Neuron (in vitro differentiated cells): Measurements from ENCODE around the gene TRMT10C.
"Not testable (repeated sequence)": the region's sequence is repeated elsewhere in the genome, so short reads cannot be mapped to it uniquely, and the experiment has no call there.

Experiments used
- H2AFZ ChIP-seq: one replicate; pipeline ENCODE4 v1.6.1; 2013; ENCODE audit warnings: low read depth, mild to moderate bottlenecking, inconsistent platforms, low read length, moderate library complexity
- H3K27me3 ChIP-seq: one replicate; pipeline ENCODE4 v1.6.1; 2013; ENCODE audit warnings: low read length; ENCODE audit not compliant: insufficient read depth
- H3K36me3 ChIP-seq: one replicate; pipeline ENCODE4 v1.6.1; 2013; ENCODE audit warnings: low read length; ENCODE audit not compliant: insufficient read depth
- H3K4me1 ChIP-seq: one replicate; pipeline ENCODE4 v1.6.1; 2013; ENCODE audit warnings: low read length; ENCODE audit not compliant: insufficient read depth
- H3K4me3 ChIP-seq: 2 replicates; pipeline ENCODE4 v1.5.1; 2013; ENCODE audit warnings: mild to moderate bottlenecking, low read length, moderate library complexity
- H3K9me3 ChIP-seq: one replicate; pipeline ENCODE4 v1.6.1; 2013; ENCODE audit warnings: low read length

Gene TRMT10C

DNA sequence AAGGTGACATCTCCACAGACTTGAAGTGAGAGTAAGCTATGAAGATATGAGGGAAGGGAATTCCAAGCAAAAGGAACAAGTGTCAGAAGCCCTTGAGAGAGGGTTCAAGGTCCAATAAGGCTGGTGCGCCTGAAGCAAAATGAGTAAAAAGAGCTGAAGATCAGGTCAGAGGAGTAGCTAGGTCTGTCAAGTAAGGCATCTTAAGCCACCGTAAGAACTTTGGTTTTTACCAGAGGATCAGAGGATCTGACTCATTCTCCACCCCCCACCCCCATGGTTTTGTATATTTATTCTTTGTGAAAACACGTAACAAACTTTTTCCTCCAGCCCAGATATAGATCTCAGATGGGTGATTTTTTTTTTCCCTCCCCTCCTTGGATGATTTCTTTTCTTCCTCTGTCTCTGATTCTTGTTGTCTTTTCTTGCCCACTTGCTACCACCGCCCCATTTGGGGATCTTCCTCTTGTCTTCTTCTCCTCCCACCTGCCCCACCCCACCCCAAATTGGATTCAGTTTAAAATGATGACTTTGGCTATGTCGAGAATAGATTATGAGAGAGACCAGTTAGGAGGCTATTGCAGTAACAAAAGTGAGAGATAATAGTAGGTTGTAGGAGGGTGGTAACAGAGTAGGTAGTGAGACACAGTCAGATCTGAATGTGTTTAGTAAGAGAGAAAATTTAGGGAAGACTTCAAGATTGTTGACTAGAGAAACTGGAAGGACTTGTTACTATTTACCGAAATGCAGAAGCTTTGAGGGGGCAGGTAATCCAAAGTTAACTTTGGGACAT is 6.1 kb downstream of the TRMT10C start:
- Histone ChIP-seq H3K36me3 (peaks cover 41% of the 10 kb centered on the region), H3K4me3 (no peak overlapping the region), H3K9me3 (no peaks in the 10 kb centered on the region), H2AFZ (no peak overlapping the region), H3K27me3 (no peaks in the 10 kb centered on the region), H3K4me1 (peaks cover 9% of the 10 kb centered on the region)

DNA sequence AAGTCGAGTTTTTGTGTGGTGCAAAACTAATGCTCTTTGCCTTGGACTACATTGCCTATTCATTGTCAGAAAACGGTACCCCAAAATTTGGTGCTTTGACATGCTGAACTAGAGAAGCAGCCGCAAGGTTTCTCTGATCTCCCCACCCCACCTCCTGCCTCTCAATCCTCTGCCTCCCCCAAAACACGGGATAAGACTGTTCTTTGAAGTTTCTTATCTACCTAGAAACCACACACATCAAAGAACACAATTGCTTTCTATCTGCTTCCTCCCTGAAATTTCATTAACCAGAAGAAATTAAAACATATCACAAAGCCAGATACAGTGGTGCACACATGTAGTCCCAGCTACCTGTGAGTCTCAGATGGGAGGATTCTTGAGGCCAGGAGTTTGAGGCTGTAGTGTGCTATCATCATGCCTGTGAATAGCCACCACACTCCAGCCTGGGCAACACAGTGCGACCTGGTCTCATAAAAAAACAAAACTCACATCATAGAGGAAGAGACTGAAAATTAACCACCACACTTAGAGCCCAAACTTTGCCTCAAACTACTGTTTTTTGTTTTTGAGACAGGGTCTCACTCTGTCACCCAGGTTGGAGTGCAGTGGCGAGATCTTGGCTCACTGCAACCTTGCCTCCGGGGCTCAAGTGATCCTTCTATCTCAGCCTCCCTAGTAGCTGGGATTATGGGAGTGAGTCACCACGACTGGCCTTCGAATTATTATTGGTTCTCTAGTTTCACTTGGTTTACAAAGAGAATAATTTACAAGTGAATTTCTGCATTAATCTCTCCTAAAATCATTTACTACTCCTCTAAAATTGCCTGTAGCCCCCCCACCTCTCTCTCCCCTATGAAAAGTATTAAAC is 9.6 kb downstream of the TRMT10C start:
- no peaks in the 10 kb centered on the region for H3K9me3 ChIP-seq

DNA sequence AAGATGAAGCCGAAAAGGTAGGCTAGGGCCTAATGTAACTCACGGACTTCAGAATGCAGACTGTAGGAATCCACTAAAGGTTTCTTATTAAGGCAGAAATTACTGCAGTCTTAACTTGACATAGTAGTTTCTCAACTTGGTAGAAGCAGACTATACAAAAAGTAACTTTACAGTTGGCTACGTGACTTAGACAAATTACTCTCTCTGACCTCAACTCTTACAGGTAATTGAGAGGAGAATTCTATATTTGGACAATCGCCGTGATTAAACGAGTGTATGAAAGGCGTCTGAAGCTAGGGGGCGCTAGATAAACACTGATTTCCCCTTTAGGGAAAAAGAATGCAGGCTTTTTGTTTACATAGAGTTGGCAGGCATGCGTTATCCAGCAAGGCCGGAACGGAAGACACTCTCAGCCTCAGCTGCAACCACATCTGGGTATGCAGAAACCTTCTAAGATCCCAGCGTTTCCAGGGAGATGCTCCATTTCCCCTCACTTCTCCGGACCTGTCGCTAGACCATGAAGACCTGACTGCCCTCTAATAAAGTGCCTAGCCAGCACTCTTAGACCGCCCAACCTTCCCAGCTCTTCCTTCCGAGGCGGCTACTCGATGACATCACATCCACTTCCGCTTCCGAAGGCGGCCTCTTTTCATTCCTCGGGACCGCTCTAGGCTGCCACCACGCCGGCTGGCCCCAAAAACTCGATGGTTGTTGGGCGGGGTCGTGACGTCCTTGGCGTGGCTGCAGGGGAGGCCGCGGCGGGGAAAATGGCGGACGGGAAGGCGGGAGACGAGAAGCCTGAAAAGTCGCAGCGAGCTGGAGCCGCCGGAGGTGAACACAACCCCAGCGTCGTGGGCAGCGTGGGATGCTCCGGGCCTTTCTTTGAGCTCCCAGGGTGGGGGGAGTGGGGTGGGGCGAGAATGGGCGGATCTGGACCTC is 12.1 kb downstream of the TRMT10C start, which contains the start of gene PCNP:
Gene PCNP (plus strand): TSS at position 732 of the 939 bp plus-strand sequence. CDS start 36 bp downstream, at position 768.
- H3K36me3 ChIP-seq = peaks cover 16% of the 10 kb centered on the region
- peak within 1 kb of the TSS; percentile 72 for H3K4me3 ChIP-seq
- H3K4me1 ChIP-seq = peaks cover 13% of the 10 kb centered on the region
- no peaks in the 10 kb centered on the region for H3K27me3 ChIP-seq
- peaks cover 3% of the 10 kb centered on the region for H3K9me3 ChIP-seq
- H2AFZ ChIP-seq = peak within 1 kb of the TSS; percentile 27

More for the DNA sequence above, 9.6 kb downstream of the TRMT10C start:
- no peaks in the 10 kb centered on the region for H3K27me3 ChIP-seq
- H3K4me1 ChIP-seq = peaks cover 13% of the 10 kb centered on the region
- H3K36me3 ChIP-seq = peaks cover 20% of the 10 kb centered on the region
- no peak overlapping the region for H3K4me3 ChIP-seq
- H2AFZ ChIP-seq = no peak overlapping the region

DNA sequence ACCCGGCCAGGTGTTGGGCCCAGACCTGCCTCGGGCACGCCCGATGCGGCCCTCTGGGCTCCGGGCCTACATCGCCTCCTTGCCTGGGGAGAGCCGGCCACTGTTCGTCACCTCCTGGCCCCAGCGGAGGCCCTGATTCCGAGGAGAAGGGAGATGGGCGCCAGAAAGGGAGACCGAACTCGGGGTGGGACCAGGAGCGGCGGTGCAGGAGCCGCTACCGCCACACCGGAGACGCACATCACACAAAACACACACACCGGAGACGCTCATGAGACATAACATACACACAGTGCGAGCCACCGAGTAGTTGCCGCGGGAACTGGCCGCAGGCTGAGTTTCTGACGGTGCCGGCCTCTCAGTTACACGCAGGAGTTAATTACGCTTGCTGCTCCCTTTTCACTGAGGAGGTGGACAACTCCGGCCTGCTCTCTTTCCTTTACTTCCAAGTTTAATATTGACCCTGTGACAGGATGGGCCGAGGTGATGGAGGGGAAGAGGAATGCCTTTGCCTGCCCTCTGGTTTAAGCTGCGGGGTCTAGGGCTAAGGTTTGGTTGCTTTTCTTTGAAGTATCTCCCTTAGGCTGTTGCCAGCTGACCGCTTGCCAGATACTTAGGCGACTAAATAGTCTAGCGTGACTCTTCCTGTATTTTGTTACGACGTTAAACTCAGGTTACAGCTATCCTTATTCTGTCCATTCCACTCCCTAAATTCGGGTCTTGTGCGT is 12.9 kb downstream of the TRMT10C start:
- peaks cover 3% of the 10 kb centered on the region for H3K9me3 ChIP-seq
- H3K4me3 ChIP-seq = peak overlapping the region; percentile 72
- H3K4me1 ChIP-seq = peaks cover 13% of the 10 kb centered on the region
- no peaks in the 10 kb centered on the region for H3K27me3 ChIP-seq
- peak overlapping the region; percentile 27 for H2AFZ ChIP-seq
- H3K36me3 ChIP-seq = peaks cover 25% of the 10 kb centered on the region

DNA sequence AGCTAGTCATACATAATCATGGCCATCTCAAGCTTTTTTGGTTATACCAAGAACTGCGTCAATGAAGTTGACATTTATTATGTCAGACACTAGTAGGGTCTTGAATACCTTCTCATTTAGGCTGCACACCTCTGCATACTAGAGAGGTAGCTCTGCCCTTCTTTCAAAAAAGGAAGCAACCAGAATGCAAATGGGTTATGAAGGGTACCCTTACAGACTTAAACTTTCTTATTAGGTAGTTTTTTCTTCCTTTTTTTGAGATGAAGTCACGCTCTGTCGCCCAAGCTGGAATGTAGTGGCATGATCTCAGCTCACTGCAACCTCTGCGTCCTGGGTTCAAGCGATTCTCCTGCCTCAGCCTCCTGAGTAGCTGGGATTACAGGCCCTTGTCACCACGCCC is 15.6 kb downstream of the TRMT10C start:
- H3K4me1 ChIP-seq = peaks cover 13% of the 10 kb centered on the region
- H3K9me3 ChIP-seq = peaks cover 5% of the 10 kb centered on the region
- no peak overlapping the region for H3K4me3 ChIP-seq
- H3K36me3 ChIP-seq = peaks cover 38% of the 10 kb centered on the region
- H3K27me3 ChIP-seq = no peaks in the 10 kb centered on the region
- no peak overlapping the region for H2AFZ ChIP-seq

DNA sequence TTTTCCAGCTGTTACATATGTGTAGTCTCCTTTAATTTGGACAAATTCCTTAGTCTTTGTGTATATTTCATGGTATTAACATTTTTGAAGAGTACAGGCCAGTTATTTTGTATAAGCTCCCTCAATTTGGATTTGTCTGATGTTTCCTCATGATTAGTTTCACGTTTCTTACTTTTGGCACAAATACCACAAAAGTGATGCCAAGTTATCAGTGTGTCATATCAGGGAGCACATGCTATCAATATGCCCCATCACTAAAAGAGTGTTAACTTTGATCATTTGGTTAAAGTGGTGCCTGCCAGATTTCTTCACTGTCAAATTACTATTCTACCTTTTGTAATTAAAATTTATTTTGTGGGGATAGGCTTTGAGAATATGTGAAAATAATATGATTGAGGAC is 26.9 kb downstream of the TRMT10C start:
- H3K27me3 ChIP-seq = no peaks in the 10 kb centered on the region
- peaks cover 73% of the 10 kb centered on the region for H3K36me3 ChIP-seq

DNA sequence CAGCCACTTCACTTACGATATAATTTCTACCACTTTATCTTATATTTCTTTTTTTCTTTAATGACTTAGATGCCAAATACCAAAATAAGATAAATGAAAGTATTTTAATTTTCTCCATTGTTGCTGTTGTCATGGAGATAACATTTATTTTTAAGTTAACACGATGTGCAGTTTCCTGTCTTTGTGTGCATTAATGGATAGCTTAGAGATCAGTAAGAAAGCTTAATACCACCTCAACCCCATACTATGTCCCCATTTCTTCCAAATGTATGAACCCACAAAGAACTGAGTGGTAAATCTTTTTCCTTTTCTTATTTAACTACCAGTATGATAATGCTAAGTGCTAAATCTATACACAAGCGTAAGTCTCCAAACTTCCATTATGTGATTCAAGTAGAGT is 29.4 kb downstream of the TRMT10C start:
- H2AFZ ChIP-seq = no peak overlapping the region
- H3K4me3 ChIP-seq = no peak overlapping the region
- H3K36me3 ChIP-seq = peaks cover 72% of the 10 kb centered on the region
- no peaks in the 10 kb centered on the region for H3K4me1 ChIP-seq
- no peaks in the 10 kb centered on the region for H3K9me3 ChIP-seq
- H3K27me3 ChIP-seq = no peaks in the 10 kb centered on the region

More for the DNA sequence above, 26.9 kb downstream of the TRMT10C start:
- no peaks in the 10 kb centered on the region for H3K9me3 ChIP-seq
- H3K4me3 ChIP-seq = no peak overlapping the region
- H2AFZ ChIP-seq = no peak overlapping the region
- H3K4me1 ChIP-seq = no peaks in the 10 kb centered on the region

DNA sequence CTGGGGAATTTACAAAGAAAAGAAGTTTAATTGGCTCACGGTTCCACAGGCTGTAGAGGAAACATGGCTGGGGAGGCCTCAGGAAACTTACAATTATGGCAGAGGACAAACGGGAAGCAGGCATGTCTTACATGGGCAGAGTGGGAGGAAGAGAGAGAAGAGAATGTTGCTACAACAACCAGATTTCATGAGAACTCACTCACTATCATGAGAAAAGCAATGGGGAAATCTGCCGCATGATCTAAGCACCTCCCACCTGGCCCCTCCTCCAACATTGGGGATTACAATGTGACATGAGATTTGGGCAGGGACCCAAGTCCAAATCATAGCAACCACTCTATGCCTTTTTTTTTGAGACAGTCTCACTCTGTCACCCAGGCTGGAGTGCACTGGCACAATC is 41.1 kb downstream of the TRMT10C start:
- peaks cover 1% of the 10 kb centered on the region for H3K36me3 ChIP-seq
- no peaks in the 10 kb centered on the region for H3K27me3 ChIP-seq
- H3K4me3 ChIP-seq = no peak overlapping the region
- no peaks in the 10 kb centered on the region for H3K4me1 ChIP-seq
- no peak overlapping the region for H2AFZ ChIP-seq
- H3K9me3 ChIP-seq = no peaks in the 10 kb centered on the region

DNA sequence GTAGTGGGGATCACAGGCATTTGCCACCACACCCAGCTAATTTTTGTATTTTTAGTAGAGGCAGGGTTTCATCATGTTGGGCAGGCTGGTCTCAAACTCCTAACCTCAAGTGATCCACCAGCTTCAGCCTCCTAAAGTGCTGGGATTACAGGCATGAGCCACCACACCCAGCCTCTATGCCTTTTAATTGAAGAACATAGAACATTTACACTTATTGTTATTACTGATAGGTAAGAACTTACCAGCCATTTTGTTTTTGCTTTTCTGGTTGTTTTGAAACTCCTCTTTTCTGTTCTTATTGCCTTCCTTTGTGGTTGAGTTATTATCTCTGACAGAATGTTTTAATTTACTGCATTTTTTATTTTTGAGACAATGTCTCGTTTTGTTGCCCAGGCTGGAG is 41.5 kb downstream of the TRMT10C start:
- no peaks in the 10 kb centered on the region for H3K4me1 ChIP-seq
- no peaks in the 10 kb centered on the region for H3K9me3 ChIP-seq
- H3K4me3 ChIP-seq = no peak overlapping the region
- no peaks in the 10 kb centered on the region for H3K27me3 ChIP-seq
- no peaks in the 10 kb centered on the region for H3K36me3 ChIP-seq
- no peak overlapping the region for H2AFZ ChIP-seq

DNA sequence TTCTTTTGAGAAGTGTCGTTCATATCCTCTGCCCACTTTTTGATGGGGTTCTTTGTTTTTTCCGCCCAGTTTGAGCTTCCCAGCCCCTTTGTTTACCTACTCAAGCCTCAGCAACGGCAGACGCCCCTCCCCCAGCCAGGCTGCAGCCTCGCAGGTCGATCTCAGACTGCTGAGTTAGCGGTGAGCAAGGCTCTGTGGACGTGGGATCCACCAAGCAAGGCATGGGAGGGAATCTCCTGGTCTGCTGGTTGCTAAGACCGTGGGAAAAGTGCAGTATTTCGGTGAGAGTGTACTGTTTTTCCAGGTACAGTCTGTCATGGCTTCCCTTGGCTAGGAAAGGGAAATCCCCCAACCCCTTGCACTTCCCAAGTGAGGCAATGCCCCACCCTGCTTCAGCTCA is 43.7 kb downstream of the TRMT10C start:
- H3K4me3 ChIP-seq, H3K27me3 ChIP-seq, H3K36me3 ChIP-seq: not testable (repeated sequence)

DNA sequence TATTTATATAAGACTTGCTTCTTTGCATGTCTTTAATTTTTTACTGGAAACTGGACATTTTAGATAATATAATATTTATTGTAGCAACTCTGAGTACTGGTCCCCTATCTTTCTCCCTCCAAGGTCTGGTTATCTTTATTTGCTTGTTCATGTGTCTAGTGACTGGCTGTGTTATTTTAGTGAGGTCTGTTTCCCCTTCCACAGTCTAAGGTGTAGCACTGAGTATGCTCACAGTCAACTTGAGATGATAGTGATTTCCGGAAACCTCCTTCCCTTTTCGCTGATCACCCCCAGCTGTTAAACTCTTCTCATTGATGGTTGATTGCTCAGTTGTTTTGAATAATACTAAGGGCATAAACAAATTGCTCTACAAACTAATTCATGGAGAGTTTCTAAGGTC is 49.4 kb downstream of the TRMT10C start:
- H3K9me3 ChIP-seq = no peaks in the 10 kb centered on the region
- H3K27me3 ChIP-seq = no peaks in the 10 kb centered on the region
- H3K4me3 ChIP-seq = no peak overlapping the region
- H2AFZ ChIP-seq = no peak overlapping the region
- no peaks in the 10 kb centered on the region for H3K36me3 ChIP-seq
- no peaks in the 10 kb centered on the region for H3K4me1 ChIP-seq

More for the DNA sequence above, 43.7 kb downstream of the TRMT10C start:
- H2AFZ ChIP-seq, H3K9me3 ChIP-seq, H3K4me1 ChIP-seq: not testable (repeated sequence)

DNA sequence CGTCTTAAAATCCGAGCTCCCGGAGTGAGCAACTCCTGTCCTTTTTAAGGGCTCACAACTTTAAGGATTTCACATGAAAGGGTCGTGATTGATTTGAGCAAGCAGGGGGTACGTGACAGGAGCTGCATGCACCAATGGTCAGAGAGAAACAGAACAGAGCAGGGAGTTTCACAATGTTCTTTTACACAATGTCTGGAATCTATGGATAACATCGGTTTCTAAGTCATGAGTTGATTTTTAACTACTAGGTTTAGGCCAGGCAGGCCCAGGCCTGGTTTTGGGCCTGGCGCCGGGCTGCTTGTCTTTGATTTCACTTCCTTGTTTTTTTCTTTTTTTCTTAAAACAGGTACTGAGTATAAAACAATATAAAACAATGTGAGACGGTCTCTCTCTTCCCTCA is 51.3 kb downstream of the TRMT10C start:
- H3K27me3 ChIP-seq, H2AFZ ChIP-seq, H3K9me3 ChIP-seq, H3K4me1 ChIP-seq, H3K36me3 ChIP-seq, H3K4me3 ChIP-seq: not testable (repeated sequence)
